Neural cell (in vitro differentiated cells): ENCODE measurements around the gene EML6. TPM values are rescaled to one million over a fixed set of nuclear protein-coding genes. Genes with fewer than 3 reads are reported as not detected.

ENCODE experiments used
- H2AFZ ChIP-seq: fragments of 200-600, 300-800 bp; sonication (generic), shearing (Covaris generic); 2 replicates; pipeline ENCODE4 v1.6.0; 2014; ENCODE audit warnings: low read depth, mild to moderate bottlenecking, antibody characterized with exemption, low read length, moderate library complexity
- H3F3A ChIP-seq: fragments of 200-600 bp; shearing (Covaris generic); 2 replicates; pipeline ENCODE4 v1.6.1; 2016; ENCODE audit warnings: mild to moderate bottlenecking, moderate library complexity, mixed read lengths, antibody characterized with exemption, low read length; ENCODE audit not compliant: insufficient read depth, poor library complexity, severe bottlenecking
- H3K27ac ChIP-seq: fragments of 200-600, 300-800 bp; sonication (generic), shearing (Covaris generic); 2 replicates; pipeline ENCODE4 v1.5.1; 2014; ENCODE audit warnings: mild to moderate bottlenecking, low read length, moderate library complexity
- H3K27me3 ChIP-seq: fragments of 300-800, 200-600 bp; sonication (generic), shearing (Covaris generic); 2 replicates; pipeline ENCODE4 v1.6.0; 2014; ENCODE audit warnings: mild to moderate bottlenecking, low read depth, low read length, moderate library complexity; ENCODE audit not compliant: insufficient read depth
- H3K36me3 ChIP-seq: fragments of 300-800, 200-600 bp; sonication (generic), shearing (Covaris generic); 2 replicates; pipeline ENCODE4 v1.5.1; 2014; ENCODE audit warnings: mild to moderate bottlenecking, antibody characterized with exemption, low read length, moderate library complexity; ENCODE audit not compliant: insufficient read depth
- H3K4me2 ChIP-seq: fragments of 300-800, 200-600 bp; sonication (generic), shearing (Covaris generic); 2 replicates; pipeline ENCODE4 v1.6.0; 2014; ENCODE audit warnings: mild to moderate bottlenecking, low read length
- H3K4me3 ChIP-seq: fragments of 300-800, 200-600 bp; sonication (generic), shearing (Covaris generic); 2 replicates; pipeline ENCODE4 v1.5.1; 2014; ENCODE audit warnings: mild to moderate bottlenecking, low read length, moderate library complexity
- H3K79me2 ChIP-seq: fragments of 200-600 bp; shearing (Covaris generic); replicated peaks from 2 replicates; pipeline ENCODE4 v1.6.0; 2014; ENCODE audit warnings: mild to moderate bottlenecking, low read length, moderate library complexity; ENCODE audit not compliant: insufficient read depth
- H3K9ac ChIP-seq: fragments of 300-800, 200-600 bp; sonication (generic), shearing (Covaris generic); 2 replicates; pipeline ENCODE4 v1.6.1; 2016; ENCODE audit warnings: mild to moderate bottlenecking, low read length, mixed read lengths
- H3K9me2 ChIP-seq: fragments of 200-600 bp; shearing (Covaris generic); 2 replicates; pipeline ENCODE4 v1.6.1; 2016; ENCODE audit warnings: mild to moderate bottlenecking, low read length, mixed read lengths; ENCODE audit not compliant: insufficient read depth
- H3K9me3 ChIP-seq: fragments of 200-600, 300-800 bp; sonication (generic), shearing (Covaris generic); 2 replicates; pipeline ENCODE4 v1.6.1; 2016; ENCODE audit warnings: mild to moderate bottlenecking, mixed run types, low read length, moderate library complexity, mixed read lengths
- H4K20me1 ChIP-seq: fragments of 200-600 bp; shearing (Covaris generic); 2 replicates; pipeline ENCODE4 v1.6.1; 2016; ENCODE audit warnings: mild to moderate bottlenecking, mixed run types; ENCODE audit not compliant: insufficient read depth
- CTCF ChIP-seq: fragments of 450-650 bp; IDR thresholded peaks from 2 replicates; pipeline ENCODE4 v1.5.1; 2014; ENCODE audit warnings: antibody characterized with exemption, mild to moderate bottlenecking, moderate library complexity; ENCODE audit not compliant: poor library complexity, severe bottlenecking
- EP300 ChIP-seq: fragments of 450-650 bp; conservative IDR thresholded peaks from 2 replicates; pipeline ENCODE4 v1.6.1; 2014; ENCODE audit warnings: antibody characterized with exemption, mild to moderate bottlenecking, moderate library complexity; ENCODE audit not compliant: poor library complexity, severe bottlenecking
- EZH2 ChIP-seq: fragments of 200-600, 300-800 bp; shearing (Covaris generic), sonication (generic); IDR thresholded peaks from 2 replicates; pipeline ENCODE4 v1.6.1; 2014; ENCODE audit warnings: antibody characterized with exemption, low read length, borderline replicate concordance, mild to moderate bottlenecking; ENCODE audit not compliant: insufficient read depth, poor library complexity, severe bottlenecking
- MXI1 ChIP-seq: fragments of 450-650 bp; conservative IDR thresholded peaks from 2 replicates; pipeline ENCODE4 v1.6.1; 2014; ENCODE audit warnings: antibody characterized with exemption, mild to moderate bottlenecking; ENCODE audit not compliant: poor library complexity, severe bottlenecking
- POLR2AphosphoS5 ChIP-seq: IDR thresholded peaks from 2 replicates; pipeline ENCODE4 v1.6.1; 2012
- RAD21 ChIP-seq: fragments of 450-650 bp; conservative IDR thresholded peaks from 2 replicates; pipeline ENCODE4 v1.6.1; 2014; ENCODE audit warnings: antibody characterized with exemption, mild to moderate bottlenecking, moderate library complexity
- REST ChIP-seq: IDR thresholded peaks from 2 replicates; pipeline ENCODE4 v1.6.1; 2012; ENCODE audit warnings: borderline replicate concordance
- SMC3 ChIP-seq: fragments of 450-650 bp; conservative IDR thresholded peaks from 2 replicates; pipeline ENCODE4 v1.6.1; 2014; ENCODE audit warnings: antibody characterized with exemption, mild to moderate bottlenecking, moderate library complexity; ENCODE audit not compliant: poor library complexity
- TAF1 ChIP-seq: IDR thresholded peaks from 2 replicates; pipeline ENCODE4 v1.6.1; 2012; ENCODE audit warnings: low read depth
- polyA plus RNA-seq: library from polyadenylated mRNA; depleted of rRNA; stranded (reverse); fragments of >200 nt; gene quantifications from 2 replicates; pipeline ENCODE4 v1.2.3, GENCODE V29; 2014

Gene EML6
- polyA plus RNA-seq, 1 donor from 2014 or later = 13.4 TPM

GRCh38 chr2:54704688-54705605, 18.5 kb upstream of the EML6 start:
- Histone ChIP-seq H3K9ac (no peak overlapping the region), H3K79me2 (no peaks in the 10 kb centered on the region), H3K4me3 (no peak overlapping the region), H4K20me1 (no peaks in the 10 kb centered on the region), H3K9me2 (no peaks in the 10 kb centered on the region), H3K36me3 (no peaks in the 10 kb centered on the region), H3K9me3 (no peaks in the 10 kb centered on the region), H3K4me2 (no peak overlapping the region), H3F3A (no peaks in the 10 kb centered on the region), H3K27me3 (peaks cover 9% of the 10 kb centered on the region), H2AFZ (no peak overlapping the region), H3K27ac (no peak overlapping the region)
- peak; percentile 87 for TF ChIP-seq SMC3
- TF ChIP-seq MXI1 = no peak
- no peak for TF ChIP-seq EZH2
- TF ChIP-seq RAD21 = peak; percentile 88
- no peak for TF ChIP-seq REST
- TF ChIP-seq POLR2AphosphoS5 = no peak
- no peak for TF ChIP-seq EP300
- TF ChIP-seq TAF1 = no peak
- TF ChIP-seq CTCF = peak; percentile 81

- H2AFZ ChIP-seq = no peak overlapping the region
- no peaks in the 10 kb centered on the region for H3K9me2 ChIP-seq
- H3K27me3 ChIP-seq = peaks cover 9% of the 10 kb centered on the region
- H3K27ac ChIP-seq = no peak overlapping the region
- no peak overlapping the region for H3K9ac ChIP-seq
- no peaks in the 10 kb centered on the region for H3K79me2 ChIP-seq
- no peaks in the 10 kb centered on the region for H3K36me3 ChIP-seq
- no peak overlapping the region for H3K4me2 ChIP-seq
- TF ChIP-seq EZH2 = no peak
- no peak for TF ChIP-seq CTCF
- TF ChIP-seq POLR2AphosphoS5 = no peak
- no peak for TF ChIP-seq RAD21
- H3K9me3 ChIP-seq = no peaks in the 10 kb centered on the region
- no peaks in the 10 kb centered on the region for H4K20me1 ChIP-seq
- no peaks in the 10 kb centered on the region for H3F3A ChIP-seq
- H3K4me3 ChIP-seq = no peak overlapping the region
Measured at GRCh38 chr2:54706622-54707021, 16.8 kb upstream of the EML6 start.
